ENCODE measurements around the gene PSAP.

DNA sequence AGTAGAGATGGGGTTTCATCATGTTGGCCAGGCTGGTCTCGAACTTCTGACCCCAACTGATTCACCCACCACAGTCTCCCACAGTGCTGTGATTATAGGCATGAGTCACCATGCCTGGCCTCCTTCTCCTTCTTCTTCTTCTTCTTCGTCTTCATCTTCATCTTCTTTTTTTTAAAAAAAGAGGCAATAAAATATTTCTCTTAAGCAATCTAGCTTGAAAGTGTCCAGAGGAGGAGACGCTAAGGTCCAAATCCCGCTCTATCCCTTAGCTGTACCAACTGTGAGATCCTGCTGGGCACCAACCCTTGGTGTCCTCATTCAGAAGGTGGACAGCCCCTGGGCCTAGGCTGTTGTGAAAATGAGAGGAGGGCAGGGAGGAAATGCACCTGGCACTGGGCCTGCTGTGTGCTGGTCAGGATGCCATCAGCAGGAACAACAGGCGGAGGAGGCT lies 13.9 kb upstream of the PSAP start:
- TF ChIP-seq, protein P1, sequence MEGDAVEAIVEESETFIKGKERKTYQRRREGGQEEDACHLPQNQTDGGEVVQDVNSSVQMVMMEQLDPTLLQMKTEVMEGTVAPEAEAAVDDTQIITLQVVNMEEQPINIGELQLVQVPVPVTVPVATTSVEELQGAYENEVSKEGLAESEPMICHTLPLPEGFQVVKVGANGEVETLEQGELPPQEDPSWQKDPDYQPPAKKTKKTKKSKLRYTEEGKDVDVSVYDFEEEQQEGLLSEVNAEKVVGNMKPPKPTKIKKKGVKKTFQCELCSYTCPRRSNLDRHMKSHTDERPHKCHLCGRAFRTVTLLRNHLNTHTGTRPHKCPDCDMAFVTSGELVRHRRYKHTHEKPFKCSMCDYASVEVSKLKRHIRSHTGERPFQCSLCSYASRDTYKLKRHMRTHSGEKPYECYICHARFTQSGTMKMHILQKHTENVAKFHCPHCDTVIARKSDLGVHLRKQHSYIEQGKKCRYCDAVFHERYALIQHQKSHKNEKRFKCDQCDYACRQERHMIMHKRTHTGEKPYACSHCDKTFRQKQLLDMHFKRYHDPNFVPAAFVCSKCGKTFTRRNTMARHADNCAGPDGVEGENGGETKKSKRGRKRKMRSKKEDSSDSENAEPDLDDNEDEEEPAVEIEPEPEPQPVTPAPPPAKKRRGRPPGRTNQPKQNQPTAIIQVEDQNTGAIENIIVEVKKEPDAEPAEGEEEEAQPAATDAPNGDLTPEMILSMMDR (IDR thresholded peaks at IDR 0.05), result no peak
- TF ChIP-seq POLR2A (IDR thresholded peaks at IDR 0.05), result no peak
